Measurements from ENCODE around the gene RASL11A. TPM values are rescaled to one million over a fixed set of nuclear protein-coding genes. Genes with fewer than 3 reads are reported as not detected.

RASL11A gene
- polyA plus RNA-seq, 2 of the 4 experiments (the other 2 are of a cell fraction): 2.1 to 4.7 TPM

GRCh38 chr13:27288392-27288791, 17.8 kb downstream of the RASL11A start:
- Histone ChIP-seq H3K4me1 (no peaks in the 10 kb centered on the region), H3K4me3 (no peak overlapping the region), H3K4me2 (no peak overlapping the region), H3K27ac (no peak overlapping the region), H3K9me3 (no peaks in the 10 kb centered on the region)
- ChIA-PET POLR2A (no interaction called here), CTCF (no interaction called here)
- TF ChIP-seq HOXA7 (CRISPR knock-in tag; IDR thresholded peaks at IDR 0.05) (no peak), HDAC2 (IDR thresholded peaks at IDR 0.05) (no peak), CEBPB (IDR thresholded peaks at IDR 0.05) (no peak), FOXS1 (CRISPR knock-in tag; IDR thresholded peaks at IDR 0.05) (no peak), ZNF302 (CRISPR knock-in tag; IDR thresholded peaks at IDR 0.05) (no peak), CTCF (IDR thresholded peaks at IDR 0.05) (no peak), NPAS2 (CRISPR knock-in tag; IDR thresholded peaks at IDR 0.05; ENCODE audit: borderline replicate concordance) (no peak), MYC (IDR thresholded peaks at IDR 0.05; ENCODE audit: borderline replicate concordance, low read length) (no peak), HOXB13 (CRISPR knock-in tag; IDR thresholded peaks at IDR 0.05; ENCODE audit: low read depth) (no peak), ZFP36 (IDR thresholded peaks at IDR 0.05; ENCODE audit: borderline replicate concordance, partially characterized antibody) (no peak)
- no peak for DNase-seq (ENCODE audit: low read depth in 1 of 2, low spot score in 1 of 2)
- 65% methylated on average over 4 of the region's 4 CpGs for WGBS (ENCODE audit: missing lambda C conversion rate)
- no peak for ATAC-seq
- FAIRE-seq: no peak

- Histone ChIP-seq H3K4me2 (no peak overlapping the region), H3K27ac (no peak overlapping the region), H3K4me3 (no peak overlapping the region), H3K9me3 (no peaks in the 10 kb centered on the region), H3K4me1 (no peaks in the 10 kb centered on the region)
- ChIA-PET CTCF (interaction anchor here (0.7 to 1.5 kb wide), 3 partner anchors 8 to 304 kb away, joined by 3 to 5 read pairs (median 3); no protein-coding TSS in a partner anchor), POLR2A (no interaction called here)
- ATAC-seq: no peak
- 34% methylated on average over 2 of the region's 2 CpGs for WGBS (ENCODE audit: missing lambda C conversion rate)
- TF ChIP-seq ZFP36 (IDR thresholded peaks at IDR 0.05; ENCODE audit: borderline replicate concordance, partially characterized antibody): no peak
- no peak for TF ChIP-seq RFX5 (IDR thresholded peaks at IDR 0.05)
- no peak for TF ChIP-seq CBX8 (IDR thresholded peaks at IDR 0.05)
- TF ChIP-seq RAD21 (conservative IDR thresholded peaks at IDR 0.05 in 1 of 2, IDR thresholded peaks at IDR 0.05 in 1 of 2): no peak
- no peak for TF ChIP-seq REST (IDR thresholded peaks at IDR 0.05)
- no peak for TF ChIP-seq EHMT2 (IDR thresholded peaks at IDR 0.05; ENCODE audit: low read depth)
- no peak for TF ChIP-seq NFE2L2 (conservative IDR thresholded peaks at IDR 0.05; ENCODE audit: low read length)
- no peak for TF ChIP-seq FOSL2 (IDR thresholded peaks at IDR 0.05)
- no peak for TF ChIP-seq FOSL2 (CRISPR knock-in tag; IDR thresholded peaks at IDR 0.05)
- no peak for TF ChIP-seq ZNF302 (CRISPR knock-in tag; IDR thresholded peaks at IDR 0.05)
- TF ChIP-seq TFCP2L1 (CRISPR knock-in tag; IDR thresholded peaks at IDR 0.05): no peak
- TF ChIP-seq MAFK (IDR thresholded peaks at IDR 0.05; ENCODE audit: partially characterized antibody): no peak
- TF ChIP-seq CBX2 (IDR thresholded peaks at IDR 0.05; ENCODE audit: borderline replicate concordance, low read depth): no peak
- TF ChIP-seq RCOR1 (IDR thresholded peaks at IDR 0.05; ENCODE audit: low read depth, low read length): no peak
- no peak for TF ChIP-seq SMC3 (IDR thresholded peaks at IDR 0.05)
- TF ChIP-seq PHF8 (IDR thresholded peaks at IDR 0.05; ENCODE audit: borderline replicate concordance, low read depth): no peak
- no peak for FAIRE-seq
- no peak for DNase-seq (ENCODE audit: low read depth in 1 of 2, low spot score in 1 of 2)
Observed at GRCh38 chr13:27289011-27289665, 18.5 kb downstream of the RASL11A start.

Data from A549 (cell line).